ENCODE results near the gene RPTOR. TPM values are rescaled to one million over a fixed set of nuclear protein-coding genes. Genes with fewer than 3 reads are reported as not detected.
A peak's percentile ranks its signal among the peaks of the same experiment; 100 is the strongest.

The RPTOR gene
- total RNA-seq, 1 experiment from 2014 or later = 25.1 TPM

DNA sequence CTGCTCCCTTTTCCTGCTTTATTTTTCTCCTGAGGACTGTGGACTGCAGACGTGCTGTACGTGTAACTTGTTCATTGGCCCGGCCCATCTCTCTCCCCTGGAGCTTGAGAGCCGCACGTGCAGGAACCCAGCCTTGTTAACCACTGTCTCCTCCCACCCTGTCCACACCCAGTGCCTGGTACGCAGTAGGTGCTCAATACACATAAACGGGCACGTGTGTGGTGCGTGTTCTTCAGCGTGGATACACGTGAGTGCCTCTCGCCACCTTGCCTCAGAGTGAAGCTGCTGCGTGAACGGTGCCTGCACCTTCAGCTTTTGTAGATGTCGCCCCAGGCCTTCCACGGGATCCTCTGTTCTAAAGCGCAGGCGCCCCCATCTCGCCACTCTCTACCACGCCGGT lies 350.7 kb downstream of the RPTOR start:
- TF ChIP-seq, protein P1, sequence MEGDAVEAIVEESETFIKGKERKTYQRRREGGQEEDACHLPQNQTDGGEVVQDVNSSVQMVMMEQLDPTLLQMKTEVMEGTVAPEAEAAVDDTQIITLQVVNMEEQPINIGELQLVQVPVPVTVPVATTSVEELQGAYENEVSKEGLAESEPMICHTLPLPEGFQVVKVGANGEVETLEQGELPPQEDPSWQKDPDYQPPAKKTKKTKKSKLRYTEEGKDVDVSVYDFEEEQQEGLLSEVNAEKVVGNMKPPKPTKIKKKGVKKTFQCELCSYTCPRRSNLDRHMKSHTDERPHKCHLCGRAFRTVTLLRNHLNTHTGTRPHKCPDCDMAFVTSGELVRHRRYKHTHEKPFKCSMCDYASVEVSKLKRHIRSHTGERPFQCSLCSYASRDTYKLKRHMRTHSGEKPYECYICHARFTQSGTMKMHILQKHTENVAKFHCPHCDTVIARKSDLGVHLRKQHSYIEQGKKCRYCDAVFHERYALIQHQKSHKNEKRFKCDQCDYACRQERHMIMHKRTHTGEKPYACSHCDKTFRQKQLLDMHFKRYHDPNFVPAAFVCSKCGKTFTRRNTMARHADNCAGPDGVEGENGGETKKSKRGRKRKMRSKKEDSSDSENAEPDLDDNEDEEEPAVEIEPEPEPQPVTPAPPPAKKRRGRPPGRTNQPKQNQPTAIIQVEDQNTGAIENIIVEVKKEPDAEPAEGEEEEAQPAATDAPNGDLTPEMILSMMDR (conservative IDR thresholded peaks at IDR 0.05) = no peak
- Histone ChIP-seq H3K27ac (ENCODE audit: insufficient read length, low read depth, low read length) (no peak overlapping the region), H3K79me2 (ENCODE audit: insufficient read depth, low read length) (no peaks in the 10 kb centered on the region), H3K79me1 (ENCODE audit: insufficient read depth, low read depth, low read length, poor library complexity, severe bottlenecking) (no peaks in the 10 kb centered on the region), H4K20me1 (ENCODE audit: control insufficient read depth, insufficient read depth, insufficient read length) (peaks cover 2% of the 10 kb centered on the region), H3K23me2 (ENCODE audit: insufficient read length, low read depth, low read length, poor library complexity, severe bottlenecking) (no peaks in the 10 kb centered on the region), H4K8ac (replicated peaks; ENCODE audit: insufficient read length, low read depth, low read length) (no peak overlapping the region), H2BK5ac (ENCODE audit: insufficient read length, low read length) (no peak overlapping the region), H2BK120ac (ENCODE audit: low read depth, low read length, poor library complexity, severe bottlenecking) (no peak overlapping the region), H3K27me3 (ENCODE audit: insufficient read depth, low read length) (no peaks in the 10 kb centered on the region), H3K4ac (ENCODE audit: low read depth, low read length) (no peak overlapping the region), H2AK5ac (ENCODE audit: insufficient read length, low read length) (no peak overlapping the region), H4K5ac (ENCODE audit: insufficient read length, low read depth, low read length) (no peak overlapping the region), H3K14ac (ENCODE audit: insufficient read depth, low read length) (no peak overlapping the region), H2BK12ac (ENCODE audit: insufficient read length, low read depth, low read length) (no peak overlapping the region), H3T11ph (ENCODE audit: low read length) (no peak overlapping the region), H2BK20ac (ENCODE audit: low read depth, low read length, poor library complexity, severe bottlenecking) (no peak overlapping the region), H2BK15ac (ENCODE audit: low read depth, low read length) (no peak overlapping the region), H3K4me1 (ENCODE audit: insufficient read depth, low read length) (no peaks in the 10 kb centered on the region), H3K9me3 (ENCODE audit: control insufficient read depth, low read depth, low read length) (no peaks in the 10 kb centered on the region), H3K18ac (ENCODE audit: insufficient read length, low read depth, low read length) (no peak overlapping the region), H4K91ac (ENCODE audit: insufficient read length, low read depth, low read length) (no peak overlapping the region), H3K4me2 (ENCODE audit: insufficient read depth, insufficient read length, low read length) (no peak overlapping the region), H3K9ac (ENCODE audit: extremely low read depth, insufficient read length, low read length) (no peak overlapping the region), H3K23ac (ENCODE audit: insufficient read length, low read depth, low read length) (no peak overlapping the region), H3K56ac (ENCODE audit: insufficient read length, low read depth, low read length) (no peak overlapping the region), H2AFZ (ENCODE audit: low read length) (no peak overlapping the region)
- Mint-ChIP-seq H3K4me3 (no peak overlapping the region), H3K36me3 (ENCODE audit: insufficient read depth in 1 of 3, low read depth in 3 of 3) (peaks cover 10 to 24% (median 21%) of the 10 kb centered on the region in 3 experiments; a peak in 6 of 7 replicates), H3K27ac (0 out of 7 replicates have a peak overlapping the region, but pooled peaks of 1 of the 3 experiments have one; percentile 2), H3K9me3 (no peaks in the 10 kb centered on the region), H3K27me3 (ENCODE audit: low read depth) (no peaks in the 10 kb centered on the region), H3K4me1 (peaks cover 2 to 4% of the 10 kb centered on the region in 2 experiments; a peak in 2 of 4 replicates)
- DNase-seq = no peak
- WGBS (ENCODE audit: extremely low coverage, insufficient read length, low lambda C conversion rate) = no CpG with 5 or more reads among the region's 21 CpGs

All from H9 (cell line).